Activated CD8-positive, alpha-beta memory T cell treated with anti-CD3 and anti-CD28 coated beads for 36 hours (primary cell): ENCODE data around the gene SRRM4. TPM values are rescaled to one million over a fixed set of nuclear protein-coding genes. Genes with fewer than 3 reads are reported as not detected.

ENCODE experiments used
- CTCF ChIA-PET: fragments of 350-600 bp; sonication (Branson Sonifier 250); formaldehyde crosslinking; loops from one replicate; lab custom pipeline; 2021; ENCODE audit warnings: antibody characterized with exemption; lab: Charles Lee
- POLR2A ChIA-PET: fragments of 350-600 bp; sonication (Branson Sonifier 250); formaldehyde crosslinking; loops from one replicate; lab custom pipeline; 2021; ENCODE audit warnings: antibody characterized with exemption; lab: Charles Lee
- total RNA-seq, 2 experiments: library from RNA; stranded (reverse); gene quantifications; one replicate each; pipeline ENCODE4 v1.2.3, GENCODE V29; 2021

SRRM4 gene
- not detected for total RNA-seq

- ChIA-PET POLR2A (no interaction called here), CTCF (no interaction called here)
Measured at GRCh38 chr12:118981285-118982211, at the start of gene SRRM4. Gene SRRM4, plus strand, starts transcription at chr12:118981541. Its CDS starts 342 bp downstream, at chr12:118981883.

- POLR2A ChIA-PET, result no interaction called here
- CTCF ChIA-PET, result no interaction called here
Measured at GRCh38 chr12:118946256-118946655, 35.1 kb upstream of the SRRM4 start.

- CTCF ChIA-PET, result no interaction called here
- POLR2A ChIA-PET, result no interaction called here
Measured at GRCh38 chr12:118958520-118958919, 22.8 kb upstream of the SRRM4 start.

- ChIA-PET CTCF (no interaction called here), POLR2A (no interaction called here)
Measured at GRCh38 chr12:118959348-118959747, 22.0 kb upstream of the SRRM4 start.

GRCh38 chr12:118959985-118960560 lies 21.3 kb upstream of the SRRM4 start:
- POLR2A ChIA-PET, result no interaction called here
- CTCF ChIA-PET, result no interaction called here

GRCh38 chr12:118960865-118961264 lies 20.5 kb upstream of the SRRM4 start:
- ChIA-PET CTCF (no interaction called here), POLR2A (no interaction called here)

GRCh38 chr12:118964988-118965387 lies 16.4 kb upstream of the SRRM4 start:
- POLR2A ChIA-PET, result no interaction called here
- CTCF ChIA-PET, result no interaction called here

GRCh38 chr12:118970856-118971255 lies 10.5 kb upstream of the SRRM4 start:
- POLR2A ChIA-PET, result no interaction called here

GRCh38 chr12:118972982-118973381 lies 8.4 kb upstream of the SRRM4 start:
- ChIA-PET CTCF (no interaction called here), POLR2A (no interaction called here)

More at GRCh38 chr12:118970856-118971255, 10.5 kb upstream of the SRRM4 start:
- CTCF ChIA-PET, result no interaction called here

GRCh38 chr12:118979763-118980406 lies 1.5 kb upstream of the SRRM4 start:
- ChIA-PET POLR2A (no interaction called here), CTCF (interaction anchor here (0.9 kb wide), 1 partner anchor 57 kb away, joined by 3 read pairs; no protein-coding TSS in a partner anchor)

- CTCF ChIA-PET, result no interaction called here
- POLR2A ChIA-PET, result no interaction called here
Measured at GRCh38 chr12:118980407-118981014, 830 bp upstream of the SRRM4 start.

- ChIA-PET CTCF (no interaction called here), POLR2A (no interaction called here)
Measured at GRCh38 chr12:118982302-118982701, 961 bp downstream of the SRRM4 start.

GRCh38 chr12:118982984-118983761 lies 1.8 kb downstream of the SRRM4 start:
- POLR2A ChIA-PET, result no interaction called here
- CTCF ChIA-PET, result no interaction called here

- ChIA-PET POLR2A (no interaction called here), CTCF (no interaction called here)
Measured at GRCh38 chr12:118984161-118984943, 3.0 kb downstream of the SRRM4 start.

GRCh38 chr12:118986050-118986449 lies 4.7 kb downstream of the SRRM4 start:
- CTCF ChIA-PET, result no interaction called here
- POLR2A ChIA-PET, result no interaction called here

GRCh38 chr12:118999107-118999506 lies 17.8 kb downstream of the SRRM4 start:
- POLR2A ChIA-PET, result no interaction called here
- CTCF ChIA-PET, result no interaction called here

- CTCF ChIA-PET, result no interaction called here
- POLR2A ChIA-PET, result no interaction called here
Measured at GRCh38 chr12:119005085-119005484, 23.7 kb downstream of the SRRM4 start.

GRCh38 chr12:119005913-119006312 lies 24.6 kb downstream of the SRRM4 start:
- ChIA-PET CTCF (no interaction called here), POLR2A (no interaction called here)

- CTCF ChIA-PET, result no interaction called here
- POLR2A ChIA-PET, result no interaction called here
Measured at GRCh38 chr12:119006746-119007145, 25.4 kb downstream of the SRRM4 start.
